K562 (cell line): ENCODE measurements around the gene SLC25A29. TPM values are rescaled to one million over a fixed set of nuclear protein-coding genes. Genes with fewer than 3 reads are reported as not detected.

Source experiments
- ATAC-seq: fragments of 200-7000 bp; cut with Tn5 transposase; 3 replicates; pipeline ENCODE4 v1.9.1; 2020; ENCODE audit warnings: moderate library complexity
- BruUV-seq: library from RNA; stranded (reverse); fragments of 400-500 nt; replicated peaks from 2 replicates; lab custom pipeline; 2021; lab: Mats Ljungman, UMichigan
- CTCF ChIA-PET: fragments of 300-600 bp; formaldehyde crosslinking; extraction: SDS; loops from one replicate; lab custom pipeline; 2021; ENCODE audit warnings: low intra/inter-chr PET ratio; lab: Yijun Ruan, JAX
- POLR2A ChIA-PET: fragments of 300-600, 350-650 bp; sonication (Branson Sonifier 250); formaldehyde crosslinking; extraction: SDS; loops from one replicate; lab custom pipeline; 2021; ENCODE audit warnings: antibody characterized with exemption, inconsistent platforms; lab: Yijun Ruan, JAX
- DNase-seq, 4 experiments: peaks; one replicate each; pipeline versions ENCODE4 v3.0.0 to v3.0.0-alpha.2; 2011 to 2018; ENCODE audit warnings: low spot score in 3 of 4, mixed read lengths in 3 of 4; ENCODE audit errors: extremely low read depth in 1 of 4
- FAIRE-seq: peaks from 2 replicates; lab custom pipeline; 2011; peaks lifted over from hg19 to GRCh38; lab: Jason Lieb, UNC
- H2AFZ ChIP-seq: 2 replicates; pipeline ENCODE4 v1.6.0; 2011; ENCODE audit warnings: low read depth, low read length, control low read depth, inconsistent platforms
- H3K27ac ChIP-seq: fragments of 200-600 bp; 3 replicates; pipeline ENCODE4 v1.8.0; 2011; ENCODE audit warnings: low read depth, mild to moderate bottlenecking, control low read depth, inconsistent platforms, low read length, moderate library complexity, mixed read lengths; ENCODE audit errors: extremely low read depth
- H3K27me3 ChIP-seq, 2 experiments: fragments of 300-600 bp in 1 of 2; 2 replicates in 1 of 2; 3 replicates in 1 of 2; pipeline versions ENCODE4 v1.6.0 to v1.8.0; 2011; ENCODE audit warnings: inconsistent platforms in 2 of 2, low read length in 2 of 2, mild to moderate bottlenecking in 1 of 2, mixed read lengths in 1 of 2, moderate library complexity in 1 of 2; ENCODE audit not compliant: control insufficient read depth in 2 of 2, insufficient read depth in 2 of 2
- H3K36me3 ChIP-seq: fragments of 300-600 bp; 3 replicates; pipeline ENCODE4 v1.8.0; 2011; ENCODE audit warnings: mild to moderate bottlenecking, low read length, inconsistent platforms; ENCODE audit not compliant: control insufficient read depth, insufficient read depth
- H3K4me1 ChIP-seq, 2 experiments: fragments of 200-600 bp in 1 of 2; replicated peaks in 1 of 2; 2 replicates in 1 of 2; 3 replicates in 1 of 2; pipeline versions ENCODE4 v1.5.1 to v1.8.0; 2011; ENCODE audit warnings: inconsistent platforms in 2 of 2, low read length in 2 of 2, mild to moderate bottlenecking in 1 of 2, mixed read lengths in 1 of 2, moderate library complexity in 1 of 2; ENCODE audit not compliant: control insufficient read depth in 2 of 2, insufficient read depth in 2 of 2
- H3K4me2 ChIP-seq: 2 replicates; pipeline ENCODE4 v1.6.1; 2011; ENCODE audit warnings: low read length, control low read depth, inconsistent platforms, mixed read lengths; ENCODE audit not compliant: insufficient read depth
- H3K4me3 ChIP-seq: fragments of 200-600 bp; sonication (generic), shearing (Covaris generic); 2 replicates; pipeline ENCODE4 v1.5.1; 2016; ENCODE audit warnings: control low read depth, inconsistent platforms
- H3K79me2 ChIP-seq: fragments of 200-600 bp; 3 replicates; pipeline ENCODE4 v1.8.0; 2011; ENCODE audit warnings: low read length, inconsistent platforms; ENCODE audit not compliant: control insufficient read depth, insufficient read depth
- H3K9ac ChIP-seq, 2 experiments: 2 replicates each; pipeline versions ENCODE4 v1.6.0 to v1.6.1; 2011; ENCODE audit warnings: low read depth in 2 of 2, low read length in 2 of 2, control low read depth in 1 of 2, inconsistent platforms in 1 of 2, mild to moderate bottlenecking in 1 of 2, mixed read lengths in 1 of 2; ENCODE audit not compliant: insufficient read depth in 1 of 2
- H3K9me1 ChIP-seq: one replicate; pipeline ENCODE4 v1.6.0; 2011; ENCODE audit warnings: inconsistent platforms, mild to moderate bottlenecking, low read length, moderate library complexity; ENCODE audit not compliant: control insufficient read depth, insufficient read depth
- H3K9me3 ChIP-seq: replicated peaks from 2 replicates; pipeline ENCODE4 v1.5.1; 2011; ENCODE audit warnings: low read depth, low read length, inconsistent platforms; ENCODE audit not compliant: control insufficient read depth, insufficient read depth
- H4K20me1 ChIP-seq: replicated peaks from 2 replicates; pipeline ENCODE4 v1.6.1; 2011; ENCODE audit warnings: low read length, inconsistent platforms, mixed read lengths; ENCODE audit not compliant: control insufficient read depth, insufficient read depth
- DNMT1 ChIP-seq: fragments of 450-650 bp; IDR thresholded peaks from 2 replicates; pipeline ENCODE4 v1.6.1; 2016; ENCODE audit warnings: antibody characterized with exemption, mild to moderate bottlenecking
- ESRRB ChIP-seq: fragments of 250-450 bp; sonication (Bioruptor Pico); IDR thresholded peaks from 2 replicates; pipeline ENCODE4 v1.5.0; 2020; ENCODE audit warnings: mild to moderate bottlenecking, moderate library complexity, borderline replicate concordance
- KLF6 ChIP-seq: fragments of 250-450 bp; sonication (Bioruptor Pico); IDR thresholded peaks from 2 replicates; pipeline ENCODE4 v1.4.0; 2020; ENCODE audit warnings: mild to moderate bottlenecking, moderate library complexity, borderline replicate concordance
- LEF1 ChIP-seq: fragments of 450-650 bp; IDR thresholded peaks from 2 replicates; pipeline ENCODE4 v1.6.1; 2016; ENCODE audit warnings: mild to moderate bottlenecking
- MBD2 ChIP-seq: sonication (generic); IDR thresholded peaks from 2 replicates; pipeline ENCODE4 v1.6.1; 2016; ENCODE audit warnings: low read depth, borderline replicate concordance
- MEF2A ChIP-seq: IDR thresholded peaks from 2 replicates; pipeline ENCODE4 v1.6.1; 2011; ENCODE audit warnings: low read depth, mild to moderate bottlenecking, low read length, moderate library complexity; ENCODE audit not compliant: control insufficient read depth
- POLR2G ChIP-seq: fragments of 200-400 bp; formaldehyde crosslinking; IDR thresholded peaks from 2 replicates; pipeline ENCODE4 v1.6.1; 2017; ENCODE audit warnings: low read depth, mild to moderate bottlenecking, antibody characterized with exemption, low read length, moderate library complexity
- PRMT5 ChIP-seq: sonication (generic); formaldehyde crosslinking; IDR thresholded peaks from 2 replicates; pipeline ENCODE4 v1.5.0; 2020; ENCODE audit warnings: missing genetic modification reagents
- SIX5 ChIP-seq, 2 experiments: IDR thresholded peaks; 2 replicates each; pipeline ENCODE4 v1.6.1; 2011; ENCODE audit warnings: low read length in 2 of 2, borderline replicate concordance in 1 of 2, low read depth in 1 of 2, mild to moderate bottlenecking in 1 of 2, moderate library complexity in 1 of 2; ENCODE audit not compliant: insufficient read depth in 1 of 2
- SNRNP70 ChIP-seq: fragments of 200-400 bp; formaldehyde crosslinking; optimal IDR thresholded peaks from 2 replicates; pipeline ENCODE3; 2017; ENCODE audit warnings: low read depth, low read length
- SPI1 ChIP-seq: IDR thresholded peaks from 2 replicates; pipeline ENCODE4 v1.6.1; 2011; ENCODE audit warnings: low read depth, low read length, control low read depth, borderline replicate concordance
- STAT5A ChIP-seq: IDR thresholded peaks from 2 replicates; pipeline ENCODE4 v1.6.1; 2012; ENCODE audit warnings: low read length, inconsistent platforms, borderline replicate concordance
- TARDBP ChIP-seq: fragments of 450-650 bp; IDR thresholded peaks from 2 replicates; pipeline ENCODE4 v1.6.1; 2016
- TCFL5 ChIP-seq: fragments of 250-450 bp; sonication (Bioruptor Pico); conservative IDR thresholded peaks from 2 replicates; pipeline ENCODE4 v1.6.1; 2021; ENCODE audit warnings: mild to moderate bottlenecking, moderate library complexity, matching md5 sums
- ZBTB7A ChIP-seq: IDR thresholded peaks from 2 replicates; pipeline ENCODE4 v1.6.1; 2011; ENCODE audit warnings: low read depth, mild to moderate bottlenecking, low read length, moderate library complexity, borderline replicate concordance; ENCODE audit not compliant: control insufficient read depth
- ZNF134 ChIP-seq: fragments of 250-450 bp; sonication (Bioruptor Pico); conservative IDR thresholded peaks from 2 replicates; pipeline ENCODE4 v1.4.0; 2020
- ZNF217 ChIP-seq: sonication (generic); formaldehyde crosslinking; IDR thresholded peaks from 2 replicates; pipeline ENCODE4 v1.8.0; 2022; ENCODE audit warnings: mild to moderate bottlenecking, missing genetic modification reagents
- ZNF668 ChIP-seq: fragments of 250-450 bp; sonication (Bioruptor Pico); IDR thresholded peaks from 2 replicates; pipeline ENCODE4 v1.8.0; 2022; ENCODE audit warnings: mild to moderate bottlenecking, inconsistent platforms
- ZNF764 ChIP-seq: fragments of 250-450 bp; sonication (Bioruptor Pico); IDR thresholded peaks from 2 replicates; pipeline ENCODE4 v1.4.0; 2020; ENCODE audit warnings: low read depth, mild to moderate bottlenecking, moderate library complexity
- whole genome bisulfite sequencing: fragments of 100-300 bp; shearing (Covaris generic); methylation state at CpG from one replicate; pipeline ENCODE4 v1.1.6; 2016; ENCODE audit warnings: low coverage, mixed read lengths; ENCODE audit not compliant: insufficient coverage; ENCODE audit errors: missing lambda C conversion rate; 5-methylcytosine and 5-hydroxymethylcytosine counted together
- in situ Hi-C: fragments of 300-500 bp; cut with MboI; formaldehyde crosslinking; loops from 4 replicates; pipeline ENCODE4 v1.15.0; 2018; ENCODE audit warnings: inconsistent platforms, mixed read lengths
- intact Hi-C: fragments of 100-400 bp; cut with micrococcal nuclease; formaldehyde crosslinking; loops from 2 replicates; pipeline ENCODE4 v1.14.2; 2022
- polyA plus RNA-seq, 8 experiments: library from polyadenylated mRNA; depleted of rRNA in 4 of 8; stranded (reverse) in 5 of 8; unstranded in 3 of 8; fragments of >200 nt; fragmentation: Nextera tagmentation in 2 of 8; fragmentation: Illumina TruSeq in 1 of 8; extraction: Ambion mirVana in 2 of 8; extraction: Trizol in 1 of 8; gene quantifications; 2 replicates each; pipeline versions ENCODE4 v1.2.1 to v1.2.3, GENCODE V29; 2011 to 2014; ENCODE audit warnings: inconsistent platforms in 1 of 8, missing spikeins in 1 of 8
- total RNA-seq, 7 experiments: library from RNA; depleted of rRNA in 6 of 7; stranded (reverse); fragments of >200 nt in 6 of 7; fragmentation: Illumina TruSeq in 2 of 7; extraction: Trizol in 2 of 7; gene quantifications; 2 replicates each; pipeline versions ENCODE4 v1.2.1 to v1.2.3, GENCODE V29; 2011 to 2021; ENCODE audit warnings: low replicate concordance in 1 of 7
- TF ChIP-seq, protein P1 (sequence below): sonication (generic); formaldehyde crosslinking; IDR thresholded peaks from 2 replicates; pipeline ENCODE4 v1.8.0; 2022; ENCODE audit warnings: mild to moderate bottlenecking, missing genetic modification reagents
- TF ChIP-seq, protein P2 (sequence below): fragments of 450-650 bp; IDR thresholded peaks from 2 replicates; pipeline ENCODE4 v1.6.1; 2016; ENCODE audit warnings: low read depth, mild to moderate bottlenecking, moderate library complexity
- TF ChIP-seq, protein P3 (sequence below): sonication (generic); formaldehyde crosslinking; IDR thresholded peaks from 2 replicates; pipeline ENCODE4 v1.8.0; 2022; ENCODE audit warnings: missing genetic modification reagents, mild to moderate bottlenecking, moderate library complexity, borderline replicate concordance

The SLC25A29 gene
- total and polyA plus RNA-seq, 9 of the 15 experiments (the other 6 are each of a cell fraction or from before 2014, with no cell fraction given): 0.07 to 17.5 (median 4.8) TPM

DNA sequence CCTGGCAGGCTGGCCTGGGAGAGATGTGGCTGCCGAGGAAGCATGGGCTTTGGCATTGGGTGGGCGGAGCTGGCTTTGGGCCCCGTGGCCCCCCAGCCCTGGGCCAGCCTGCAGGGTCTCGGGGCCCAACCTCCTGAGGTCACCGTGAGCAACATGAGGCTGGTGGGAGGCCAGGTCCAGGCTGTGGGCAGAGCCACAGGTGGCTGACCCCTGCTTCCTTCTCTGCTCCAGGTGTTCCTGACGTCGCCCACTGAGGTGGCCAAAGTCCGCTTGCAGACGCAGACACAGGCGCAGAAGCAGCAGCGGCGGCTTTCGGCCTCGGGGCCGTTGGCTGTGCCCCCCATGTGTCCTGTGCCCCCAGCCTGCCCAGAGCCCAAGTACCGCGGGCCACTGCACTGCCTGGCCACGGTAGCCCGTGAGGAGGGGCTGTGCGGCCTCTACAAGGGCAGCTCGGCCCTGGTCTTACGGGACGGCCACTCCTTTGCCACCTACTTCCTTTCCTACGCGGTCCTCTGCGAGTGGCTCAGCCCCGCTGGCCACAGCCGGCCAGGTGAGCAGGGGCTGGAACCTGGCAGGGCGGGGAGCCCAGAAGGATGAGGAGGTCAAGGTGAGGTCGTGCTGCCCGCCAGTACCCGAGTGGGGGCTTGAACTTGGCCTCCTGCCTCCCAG lies 22.4 kb upstream of the SLC25A29 start:
- no peaks in the 10 kb centered on the region for H3K9me1 ChIP-seq
- no peak overlapping the region for H2AFZ ChIP-seq
- H4K20me1 ChIP-seq: peaks cover 5% of the 10 kb centered on the region; the same call in 1 of the 2 replicates
- H3K9ac ChIP-seq: no peak overlapping the region
- in situ Hi-C loops (no loop called here), intact Hi-C loops (no loop called here)
- ATAC-seq: no peak
- ChIA-PET POLR2A (interaction anchor here (1.0 kb wide), 1 partner anchor 15 kb away, joined by 6 read pairs; no protein-coding TSS in a partner anchor), CTCF (no interaction called here)
- no peaks in the 10 kb centered on the region for H3K27me3 ChIP-seq
- H3K9me3 ChIP-seq: no peaks in the 10 kb centered on the region
- no peak overlapping the region for H3K4me2 ChIP-seq
- peaks cover 0 to 43% of the 10 kb centered on the region in 2 experiments; a peak in 2 of 5 replicates for H3K4me1 ChIP-seq
- H3K27ac ChIP-seq: no peak overlapping the region
- 53% methylated on average over 18 of the region's 32 CpGs for WGBS
- peaks cover 3% of the 10 kb centered on the region; the same call in 2 of the 3 replicates for H3K36me3 ChIP-seq
- DNase-seq: no peak
- no peaks in the 10 kb centered on the region for H3K79me2 ChIP-seq
- no peak overlapping the region for H3K4me3 ChIP-seq
- no peak for FAIRE-seq
- BruUV-seq: no TSS peak
- TF ChIP-seq TCFL5 (CRISPR knock-in tag) (no peak), SPI1 (no peak), ZNF134 (no peak), ESRRB (no peak), TARDBP (no peak), ZBTB7A (no peak), ZNF764 (CRISPR knock-in tag) (no peak), ZNF217 (CRISPR knock-in tag) (no peak), DNMT1 (no peak), PRMT5 (CRISPR knock-in tag) (no peak), ZNF668 (CRISPR knock-in tag) (no peak), POLR2G (peak; percentile 34; the same call in 1 of the 2 replicates), SIX5 (IDR thresholded peaks at IDR 0.05; ENCODE audit: borderline replicate concordance in 1 of 2, insufficient read depth in 1 of 2, low read depth in 1 of 2, low read length in 2 of 2) (no peak), KLF6 (CRISPR knock-in tag) (no peak), STAT5A (no peak), MBD2 (no peak), LEF1 (no peak), SNRNP70 (no peak), MEF2A (no peak)
- TF ChIP-seq, protein P1, sequence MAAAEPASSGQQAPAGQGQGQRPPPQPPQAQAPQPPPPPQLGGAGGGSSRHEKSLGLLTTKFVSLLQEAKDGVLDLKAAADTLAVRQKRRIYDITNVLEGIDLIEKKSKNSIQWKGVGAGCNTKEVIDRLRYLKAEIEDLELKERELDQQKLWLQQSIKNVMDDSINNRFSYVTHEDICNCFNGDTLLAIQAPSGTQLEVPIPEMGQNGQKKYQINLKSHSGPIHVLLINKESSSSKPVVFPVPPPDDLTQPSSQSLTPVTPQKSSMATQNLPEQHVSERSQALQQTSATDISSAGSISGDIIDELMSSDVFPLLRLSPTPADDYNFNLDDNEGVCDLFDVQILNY (CRISPR knock-in tag): no peak
- TF ChIP-seq, protein P2, sequence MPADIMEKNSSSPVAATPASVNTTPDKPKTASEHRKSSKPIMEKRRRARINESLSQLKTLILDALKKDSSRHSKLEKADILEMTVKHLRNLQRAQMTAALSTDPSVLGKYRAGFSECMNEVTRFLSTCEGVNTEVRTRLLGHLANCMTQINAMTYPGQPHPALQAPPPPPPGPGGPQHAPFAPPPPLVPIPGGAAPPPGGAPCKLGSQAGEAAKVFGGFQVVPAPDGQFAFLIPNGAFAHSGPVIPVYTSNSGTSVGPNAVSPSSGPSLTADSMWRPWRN: no peak
- TF ChIP-seq, protein P3, sequence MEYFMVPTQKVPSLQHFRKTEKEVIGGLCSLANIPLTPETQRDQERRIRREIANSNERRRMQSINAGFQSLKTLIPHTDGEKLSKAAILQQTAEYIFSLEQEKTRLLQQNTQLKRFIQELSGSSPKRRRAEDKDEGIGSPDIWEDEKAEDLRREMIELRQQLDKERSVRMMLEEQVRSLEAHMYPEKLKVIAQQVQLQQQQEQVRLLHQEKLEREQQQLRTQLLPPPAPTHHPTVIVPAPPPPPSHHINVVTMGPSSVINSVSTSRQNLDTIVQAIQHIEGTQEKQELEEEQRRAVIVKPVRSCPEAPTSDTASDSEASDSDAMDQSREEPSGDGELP: 0 out of 2 replicates have a peak, but pooled peaks have one; percentile 14
